Sciatic nerve (tissue), 2 donors: ENCODE measurements around the gene MTARC2. TPM values are rescaled to one million over a fixed set of nuclear protein-coding genes. Genes with fewer than 3 reads are reported as not detected.

ENCODE experiments used
- ATAC-seq: fragments of 200-7000 bp; cut with Tn5 transposase; one replicate; pipeline ENCODE4 v1.9.1; 2020; ENCODE audit warnings: mild to moderate bottlenecking, moderate library complexity
- DNase-seq: peaks from one replicate; pipeline ENCODE4 v3.0.0-alpha.2; 2020; ENCODE audit warnings: low spot score
- intact Hi-C: fragments of 100-400 bp; cut with DNase I; formaldehyde crosslinking; loops from one replicate; pipeline ENCODE4 v1.14.2; 2022
- total RNA-seq: library from RNA; stranded (reverse); fragmentation: NEBNext Ultra II Directional; extraction: Animal tissue kit (Norgen Biotek cat#: 25700); gene quantifications from one replicate; pipeline ENCODE4 v1.2.1, GENCODE V29; 2021
- donor health status: DM: no; HTN: no; CAD: no.
- donor health status: DM: no; HTN: no; CAD: no.

The MTARC2 gene
- total RNA-seq, 1 donor from 2014 or later: 35.0 TPM

- intact Hi-C loops: no loop called here
- no peak for ATAC-seq
- no peak for DNase-seq
Measured at GRCh38 chr1:220789532-220790147, 41.5 kb downstream of the MTARC2 start.

GRCh38 chr1:220791285-220791684, 43.2 kb downstream of the MTARC2 start:
- ATAC-seq (no peak), DNase-seq (no peak)
- intact Hi-C loops: no loop called here

- DNase-seq (no peak), ATAC-seq (peak; percentile 94)
- intact Hi-C loops: no loop called here
Measured at GRCh38 chr1:220791956-220792355, 43.8 kb downstream of the MTARC2 start.

GRCh38 chr1:220796530-220796929, 48.4 kb downstream of the MTARC2 start:
- DNase-seq (no peak), ATAC-seq (no peak)
- intact Hi-C loops: no loop called here

- DNase-seq: no peak
- no peak for ATAC-seq
- intact Hi-C loops: no loop called here
Measured at GRCh38 chr1:220797044-220797443, 48.9 kb downstream of the MTARC2 start.

- no peak for ATAC-seq
- DNase-seq: no peak
- intact Hi-C loops: no loop called here
Measured at GRCh38 chr1:220797553-220797952, 49.4 kb downstream of the MTARC2 start.

GRCh38 chr1:220798338-220798737, 50.2 kb downstream of the MTARC2 start:
- intact Hi-C loops: no loop called here
- DNase-seq (no peak), ATAC-seq (no peak)

GRCh38 chr1:220800262-220800661, 52.1 kb downstream of the MTARC2 start:
- no peak for DNase-seq
- no peak for ATAC-seq
- intact Hi-C loops: no loop called here

- intact Hi-C loops: no loop called here
- no peak for DNase-seq
Measured at GRCh38 chr1:220803401-220804201, 55.5 kb downstream of the MTARC2 start.

GRCh38 chr1:220804202-220804586, 56.1 kb downstream of the MTARC2 start:
- DNase-seq (no peak), ATAC-seq (no peak)
- intact Hi-C loops: no loop called here

More at GRCh38 chr1:220803401-220804201, 55.5 kb downstream of the MTARC2 start:
- ATAC-seq: peak; percentile 50

GRCh38 chr1:220806408-220806807, 58.3 kb downstream of the MTARC2 start:
- DNase-seq: no peak
- no peak for ATAC-seq
- intact Hi-C loops: no loop called here

GRCh38 chr1:220807726-220808125, 59.6 kb downstream of the MTARC2 start:
- ATAC-seq: no peak
- DNase-seq: no peak
- intact Hi-C loops: no loop called here

GRCh38 chr1:220808345-220809186, 60.4 kb downstream of the MTARC2 start:
- ATAC-seq (peak; percentile 58), DNase-seq (no peak)
- intact Hi-C loops: no loop called here

- DNase-seq (no peak), ATAC-seq (no peak)
- intact Hi-C loops: no loop called here
Measured at GRCh38 chr1:220809187-220809550, 61.0 kb downstream of the MTARC2 start.

GRCh38 chr1:220809704-220810103, 61.6 kb downstream of the MTARC2 start:
- no peak for DNase-seq
- no peak for ATAC-seq
- intact Hi-C loops: no loop called here

- ATAC-seq: peak; percentile 87
- intact Hi-C loops: no loop called here
- peak; percentile 88 for DNase-seq
Measured at GRCh38 chr1:220810179-220810653, 62.1 kb downstream of the MTARC2 start.

- intact Hi-C loops: no loop called here
- ATAC-seq: no peak
- no peak for DNase-seq
Measured at GRCh38 chr1:220810963-220811362, 62.8 kb downstream of the MTARC2 start.

GRCh38 chr1:220811695-220812094, 63.6 kb downstream of the MTARC2 start:
- intact Hi-C loops: no loop called here
- no peak for DNase-seq
- no peak for ATAC-seq

- DNase-seq: no peak
- intact Hi-C loops: no loop called here
Measured at GRCh38 chr1:220812308-220812707, 64.2 kb downstream of the MTARC2 start.

GRCh38 chr1:220813013-220813412, 64.9 kb downstream of the MTARC2 start:
- intact Hi-C loops: no loop called here
- ATAC-seq (no peak), DNase-seq (no peak)

More at GRCh38 chr1:220812308-220812707, 64.2 kb downstream of the MTARC2 start:
- ATAC-seq: no peak
